Liver (tissue), 9 donors: ENCODE data around the gene ASB17. TPM values are rescaled to one million over a fixed set of nuclear protein-coding genes. Genes with fewer than 3 reads are reported as not detected.
"Not testable (repeated sequence)": the region's sequence is repeated elsewhere in the genome, so short reads cannot be mapped to it uniquely, and the experiment has no call there.

Experiments
- DNase-seq: peaks from one replicate; pipeline ENCODE4 v3.0.0-alpha.2; 2017; ENCODE audit warnings: low spot score
- H3K27ac ChIP-seq, 2 donors: one replicate each; pipeline ENCODE4 v1.7.0; 2013; ENCODE audit warnings: inconsistent platforms in 2 of 2, low read length in 2 of 2, control low read depth in 1 of 2, low read depth in 1 of 2, mild to moderate bottlenecking in 1 of 2
- H3K27me3 ChIP-seq, 4 donors: one replicate each; pipeline versions ENCODE4 v1.6.1 to v1.7.0; 2013; ENCODE audit warnings: low read length in 3 of 4, inconsistent platforms in 1 of 4, mild to moderate bottlenecking in 1 of 4, moderate library complexity in 1 of 4; ENCODE audit not compliant: control insufficient read depth in 4 of 4, insufficient read depth in 4 of 4
- H3K36me3 ChIP-seq, 4 donors: one replicate each; pipeline versions ENCODE4 v1.6.1 to v1.7.0; 2013; ENCODE audit warnings: low read length in 3 of 4, mild to moderate bottlenecking in 3 of 4, low read depth in 1 of 4, moderate library complexity in 1 of 4; ENCODE audit not compliant: control insufficient read depth in 4 of 4, insufficient read depth in 3 of 4
- H3K4me1 ChIP-seq, 4 donors: one replicate each; pipeline versions ENCODE4 v1.6.1 to v1.7.0; 2013; ENCODE audit warnings: low read length in 3 of 4, mild to moderate bottlenecking in 3 of 4, moderate library complexity in 1 of 4; ENCODE audit not compliant: control insufficient read depth in 4 of 4, insufficient read depth in 4 of 4
- H3K4me3 ChIP-seq, 3 donors: one replicate each; pipeline versions ENCODE4 v1.6.1 to v1.7.0; 2013; ENCODE audit warnings: low read length in 3 of 3, control low read depth in 1 of 3, low read depth in 1 of 3, mild to moderate bottlenecking in 1 of 3
- H3K9ac ChIP-seq, 2 donors: one replicate each; pipeline ENCODE4 v1.7.0; 2013; ENCODE audit warnings: low read length in 2 of 2, mild to moderate bottlenecking in 2 of 2, moderate library complexity in 2 of 2, control low read depth in 1 of 2, low read depth in 1 of 2
- H3K9me3 ChIP-seq, 4 donors: one replicate each; pipeline versions ENCODE4 v1.6.1 to v1.7.0; 2013; ENCODE audit warnings: low read length in 3 of 4; ENCODE audit not compliant: control insufficient read depth in 4 of 4
- EGR1 ChIP-seq, 2 donors: IDR thresholded peaks; 2 replicates each; pipeline ENCODE4 v1.6.1; 2016 to 2018; ENCODE audit warnings: antibody characterized with exemption in 2 of 2, low read depth in 2 of 2
- FOXA1 ChIP-seq: IDR thresholded peaks from 2 replicates; pipeline ENCODE4 v1.6.1; 2016; ENCODE audit warnings: antibody characterized with exemption
- GABPA ChIP-seq, 2 donors: IDR thresholded peaks in 1 of 2; conservative IDR thresholded peaks in 1 of 2; 2 replicates each; pipeline ENCODE4 v1.6.1; 2016; ENCODE audit warnings: antibody characterized with exemption in 2 of 2, mild to moderate bottlenecking in 1 of 2, moderate library complexity in 1 of 2
- HNF4A ChIP-seq, 2 donors: conservative IDR thresholded peaks; 2 replicates each; pipeline ENCODE4 v1.6.1; 2016; ENCODE audit warnings: antibody characterized with exemption in 2 of 2, mild to moderate bottlenecking in 2 of 2
- HNF4G ChIP-seq: IDR thresholded peaks from 2 replicates; pipeline ENCODE4 v1.6.1; 2016; ENCODE audit warnings: antibody characterized with exemption
- JUND ChIP-seq, 2 donors: IDR thresholded peaks; 2 replicates each; pipeline ENCODE4 v1.6.1; 2016; ENCODE audit warnings: antibody characterized with exemption in 2 of 2
- RAD21 ChIP-seq, 2 donors: IDR thresholded peaks; 2 replicates each; pipeline ENCODE4 v1.6.1; 2016; ENCODE audit warnings: antibody characterized with exemption in 2 of 2, mild to moderate bottlenecking in 2 of 2
- REST ChIP-seq: IDR thresholded peaks from 2 replicates; pipeline ENCODE4 v1.6.1; 2016; ENCODE audit warnings: antibody characterized with exemption, mild to moderate bottlenecking
- RXRA ChIP-seq, 2 donors: IDR thresholded peaks; 2 replicates each; pipeline ENCODE4 v1.6.1; 2017 to 2018; ENCODE audit warnings: antibody characterized with exemption in 2 of 2, mild to moderate bottlenecking in 1 of 2
- TAF1 ChIP-seq: conservative IDR thresholded peaks from 2 replicates; pipeline ENCODE4 v1.6.1; 2016; ENCODE audit warnings: antibody characterized with exemption, mild to moderate bottlenecking
- ZBTB33 ChIP-seq: IDR thresholded peaks from 2 replicates; pipeline ENCODE4 v1.6.1; 2016; ENCODE audit warnings: antibody characterized with exemption
- WGBS: extraction: QIAGEN DNeasy Blood & Tissue Kit; methylation state at CpG from one replicate; pipeline ENCODE4 v1.1.7; 2013; 5-methylcytosine and 5-hydroxymethylcytosine counted together
- polyA plus RNA-seq, 2 donors: library from polyadenylated mRNA; stranded (reverse) in 1 of 2; unstranded in 1 of 2; fragments of 200-250 nt in 1 of 2; fragments of >200 nt in 1 of 2; fragmentation: Nextera tagmentation in 1 of 2; extraction: Ambion mirVana in 1 of 2; gene quantifications; one replicate each; pipeline versions ENCODE4 v1.2.1 to v1.2.3, GENCODE V29; 2013 to 2015
- total RNA-seq, 2 donors: library from RNA; depleted of rRNA; stranded (reverse); fragments of >200 nt; gene quantifications; one replicate each; pipeline ENCODE4 v1.2.3, GENCODE V29; 2014
- TF ChIP-seq, protein P1 (sequence below): fragments of 150-350 bp; IDR thresholded peaks from 2 replicates; pipeline ENCODE4 v1.5.1; 2017; ENCODE audit warnings: improper control_type of control experiment, low read depth, low read length; ENCODE audit not compliant: missing input control
- donor health status: healthy.
- donor health status: healthy.
- donor health status: healthy.
- donor health status: healthy.
- donor health status: healthy.

Gene ASB17
- total and polyA plus RNA-seq, 4 donors = not detected

- Histone ChIP-seq H3K27me3 (no peaks in the 10 kb centered on the region), H3K27ac (no peak overlapping the region), H3K4me3 (no peak overlapping the region), H3K9ac (no peak overlapping the region), H3K4me1 (no peaks in the 10 kb centered on the region), H3K36me3 (no peaks in the 10 kb centered on the region), H3K9me3 (no peaks in the 10 kb centered on the region)
- TF ChIP-seq TAF1 (no peak), REST (no peak), RAD21 (IDR thresholded peaks at IDR 0.05) (no peak), HNF4A (conservative IDR thresholded peaks at IDR 0.05) (no peak), EGR1 (IDR thresholded peaks at IDR 0.05; ENCODE audit: low read depth in 2 of 2) (no peak), ZBTB33 (no peak), FOXA1 (no peak), HNF4G (no peak), RXRA (IDR thresholded peaks at IDR 0.05) (no peak)
- TF ChIP-seq, protein P1, sequence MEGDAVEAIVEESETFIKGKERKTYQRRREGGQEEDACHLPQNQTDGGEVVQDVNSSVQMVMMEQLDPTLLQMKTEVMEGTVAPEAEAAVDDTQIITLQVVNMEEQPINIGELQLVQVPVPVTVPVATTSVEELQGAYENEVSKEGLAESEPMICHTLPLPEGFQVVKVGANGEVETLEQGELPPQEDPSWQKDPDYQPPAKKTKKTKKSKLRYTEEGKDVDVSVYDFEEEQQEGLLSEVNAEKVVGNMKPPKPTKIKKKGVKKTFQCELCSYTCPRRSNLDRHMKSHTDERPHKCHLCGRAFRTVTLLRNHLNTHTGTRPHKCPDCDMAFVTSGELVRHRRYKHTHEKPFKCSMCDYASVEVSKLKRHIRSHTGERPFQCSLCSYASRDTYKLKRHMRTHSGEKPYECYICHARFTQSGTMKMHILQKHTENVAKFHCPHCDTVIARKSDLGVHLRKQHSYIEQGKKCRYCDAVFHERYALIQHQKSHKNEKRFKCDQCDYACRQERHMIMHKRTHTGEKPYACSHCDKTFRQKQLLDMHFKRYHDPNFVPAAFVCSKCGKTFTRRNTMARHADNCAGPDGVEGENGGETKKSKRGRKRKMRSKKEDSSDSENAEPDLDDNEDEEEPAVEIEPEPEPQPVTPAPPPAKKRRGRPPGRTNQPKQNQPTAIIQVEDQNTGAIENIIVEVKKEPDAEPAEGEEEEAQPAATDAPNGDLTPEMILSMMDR = no peak
- no peak for DNase-seq
- 40% methylated on average over 1 of the region's 1 CpG for WGBS
These were observed 35.5 kb upstream of the ASB17 start for GRCh38 chr1:75967719-75968118.

- H3K27me3 ChIP-seq = no peaks in the 10 kb centered on the region
- no peak overlapping the region for H3K9ac ChIP-seq
- H3K4me3 ChIP-seq = no peak overlapping the region
- no peak overlapping the region for H3K27ac ChIP-seq
- H3K36me3 ChIP-seq = no peaks in the 10 kb centered on the region
- H3K9me3 ChIP-seq = peaks cover 0 to 2% (median 0%) of the 10 kb centered on the region in 4 donors
- H3K4me1 ChIP-seq = no peaks in the 10 kb centered on the region
- no peak for DNase-seq
- TF ChIP-seq REST (no peak), EGR1 (IDR thresholded peaks at IDR 0.05; ENCODE audit: low read depth in 2 of 2) (no peak), RXRA (IDR thresholded peaks at IDR 0.05) (no peak), HNF4A (conservative IDR thresholded peaks at IDR 0.05) (no peak), ZBTB33 (no peak), JUND (IDR thresholded peaks at IDR 0.05) (no peak), TAF1 (no peak), GABPA (IDR thresholded peaks at IDR 0.05 in 1 of 2, conservative IDR thresholded peaks at IDR 0.05 in 1 of 2) (no peak), RAD21 (IDR thresholded peaks at IDR 0.05) (no peak)
These were observed 32.7 kb upstream of the ASB17 start for GRCh38 chr1:75964760-75965408.

GRCh38 chr1:75964110-75964759, 32.0 kb upstream of the ASB17 start:
- WGBS = 85% methylated on average over 10 of the region's 10 CpGs

More at GRCh38 chr1:75964110-75964759, 32.0 kb upstream of the ASB17 start:
- not testable (repeated sequence) for DNase-seq, H3K36me3 ChIP-seq, H3K27ac ChIP-seq, H3K4me1 ChIP-seq, H3K9ac ChIP-seq, H3K9me3 ChIP-seq, H3K4me3 ChIP-seq, H3K27me3 ChIP-seq
